ENCODE data around the gene SLC11A1.

The SLC11A1 gene

GRCh38 chr2:218398437-218399390, 16.6 kb downstream of the SLC11A1 start:
- peak overlapping the region; percentile 92 for H3K4me3 ChIP-seq (ENCODE audit: low read depth, low read length)

GRCh38 chr2:218399391-218400166, 17.5 kb downstream of the SLC11A1 start, which contains the start of gene CTDSP1:
CTDSP1 (plus strand) TSS chr2:218399868; CDS start chr2:218400091, 223 bp downstream.
- DNase-seq, result peak; percentile 96

More at GRCh38 chr2:218398437-218399390, 16.6 kb downstream of the SLC11A1 start:
- peak overlapping the region; percentile 69 for H3K27ac ChIP-seq
- peaks cover 23% of the 10 kb centered on the region for H3K36me3 ChIP-seq
- no peaks in the 10 kb centered on the region for H3K27me3 ChIP-seq (ENCODE audit: insufficient read depth, low read depth, severe bottlenecking)
- TF ChIP-seq CTCF (IDR thresholded peaks at IDR 0.05; ENCODE audit: low read depth, low read length), result no peak
- H3K9me3 ChIP-seq (ENCODE audit: severe bottlenecking), result no peaks in the 10 kb centered on the region
- no peak for DNase-seq

GRCh38 chr2:218400167-218400929, 18.3 kb downstream of the SLC11A1 start:
- peak overlapping the region; percentile 95 for H3K27ac ChIP-seq
- no peak for TF ChIP-seq CTCF (IDR thresholded peaks at IDR 0.05; ENCODE audit: low read depth, low read length)
- peak; percentile 55 for DNase-seq
- H3K9me3 ChIP-seq (ENCODE audit: severe bottlenecking), result no peaks in the 10 kb centered on the region
- H3K27me3 ChIP-seq (ENCODE audit: insufficient read depth, low read depth, severe bottlenecking), result no peaks in the 10 kb centered on the region
- H3K36me3 ChIP-seq, result peaks cover 31% of the 10 kb centered on the region
- H3K4me3 ChIP-seq (ENCODE audit: low read depth, low read length), result peak overlapping the region; percentile 92

More at GRCh38 chr2:218399391-218400166, 17.5 kb downstream of the SLC11A1 start, which contains the start of gene CTDSP1:
- H3K27me3 ChIP-seq (ENCODE audit: insufficient read depth, low read depth, severe bottlenecking), result no peaks in the 10 kb centered on the region
- TF ChIP-seq CTCF (IDR thresholded peaks at IDR 0.05; ENCODE audit: low read depth, low read length), result 0 out of 2 replicates have a peak, but pooled peaks have one; percentile 2
- peak within 1 kb of the TSS; percentile 95 for H3K27ac ChIP-seq
- H3K9me3 ChIP-seq (ENCODE audit: severe bottlenecking), result no peaks in the 10 kb centered on the region
- H3K36me3 ChIP-seq, result peaks cover 31% of the 10 kb centered on the region
- H3K4me3 ChIP-seq (ENCODE audit: low read depth, low read length), result peak within 1 kb of the TSS; percentile 92

GRCh38 chr2:218400930-218401881, 19.1 kb downstream of the SLC11A1 start:
- no peaks in the 10 kb centered on the region for H3K27me3 ChIP-seq (ENCODE audit: insufficient read depth, low read depth, severe bottlenecking)
- peaks cover 31% of the 10 kb centered on the region for H3K36me3 ChIP-seq
- H3K27ac ChIP-seq, result peak overlapping the region; percentile 95
- no peaks in the 10 kb centered on the region for H3K9me3 ChIP-seq (ENCODE audit: severe bottlenecking)
- DNase-seq, result peak; percentile 75
- no peak for TF ChIP-seq CTCF (IDR thresholded peaks at IDR 0.05; ENCODE audit: low read depth, low read length)
- H3K4me3 ChIP-seq (ENCODE audit: low read depth, low read length), result peak overlapping the region; percentile 92

Data from WERI-Rb-1 (cell line).